Neutrophil (primary cell): Measurements from ENCODE around the gene SCAMP2.

Experiments
- H3K27ac ChIP-seq: fragments of 200-600 bp; sonication (generic); 2 replicates; pipeline ENCODE4 v1.5.1; 2016; ENCODE audit warnings: mild to moderate bottlenecking, moderate library complexity
- H3K27me3 ChIP-seq: fragments of 200-600 bp; sonication (generic); 2 replicates; pipeline ENCODE4 v1.6.0; 2016; ENCODE audit warnings: mild to moderate bottlenecking
- H3K36me3 ChIP-seq: fragments of 200-600 bp; sonication (generic); 2 replicates; pipeline ENCODE4 v1.5.1; 2017
- H3K4me1 ChIP-seq, 2 experiments: fragments of 200-600 bp in 1 of 2; sonication (generic) in 1 of 2; 1 replicate in 1 of 2; 2 replicates in 1 of 2; pipeline versions ENCODE4 v1.5.1 to v1.6.1; 2013 to 2016; ENCODE audit warnings: low read depth in 1 of 2, low read length in 1 of 2, mild to moderate bottlenecking in 1 of 2, moderate library complexity in 1 of 2; ENCODE audit not compliant: control insufficient read depth in 1 of 2, insufficient read depth in 1 of 2
- H3K4me3 ChIP-seq, 2 experiments: fragments of 200-600 bp in 1 of 2; sonication (generic) in 1 of 2; 1 replicate in 1 of 2; 2 replicates in 1 of 2; pipeline ENCODE4 v1.5.1; 2013 to 2016; ENCODE audit warnings: low read depth in 1 of 2, low read length in 1 of 2, mild to moderate bottlenecking in 1 of 2, moderate library complexity in 1 of 2
- H3K9me3 ChIP-seq: fragments of 200-600 bp; sonication (generic); 2 replicates; pipeline ENCODE4 v1.5.1; 2016
- CTCF ChIP-seq: fragments of 200-600 bp; sonication (generic); IDR thresholded peaks from 2 replicates; pipeline ENCODE4 v1.5.1; 2016; ENCODE audit warnings: antibody characterized with exemption

The SCAMP2 gene

GRCh38 chr15:74809242-74809641, 63.9 kb downstream of the SCAMP2 start:
- Histone ChIP-seq H3K36me3 (peaks cover 10% of the 10 kb centered on the region), H3K27ac (no peak overlapping the region)
- TF ChIP-seq CTCF: no peak

GRCh38 chr15:74808840-74809229, 64.3 kb downstream of the SCAMP2 start:
- H3K4me3 ChIP-seq: no peak overlapping the region
- H3K27me3 ChIP-seq: no peaks in the 10 kb centered on the region
- peaks cover 14% of the 10 kb centered on the region for H3K36me3 ChIP-seq
- H3K9me3 ChIP-seq: no peaks in the 10 kb centered on the region
- TF ChIP-seq CTCF: no peak
- H3K27ac ChIP-seq: no peak overlapping the region
- no peaks in the 10 kb centered on the region for H3K4me1 ChIP-seq

More at GRCh38 chr15:74809242-74809641, 63.9 kb downstream of the SCAMP2 start:
- Histone ChIP-seq H3K9me3 (no peaks in the 10 kb centered on the region), H3K27me3 (no peaks in the 10 kb centered on the region), H3K4me3 (no peak overlapping the region), H3K4me1 (no peaks in the 10 kb centered on the region)

GRCh38 chr15:74808078-74808839, 64.9 kb downstream of the SCAMP2 start:
- H3K36me3 ChIP-seq: peaks cover 19% of the 10 kb centered on the region
- H3K4me3 ChIP-seq: no peak overlapping the region
- no peak for TF ChIP-seq CTCF
- no peak overlapping the region for H3K27ac ChIP-seq
- H3K27me3 ChIP-seq: no peaks in the 10 kb centered on the region
- H3K4me1 ChIP-seq: no peaks in the 10 kb centered on the region
- no peaks in the 10 kb centered on the region for H3K9me3 ChIP-seq

- Histone ChIP-seq H3K4me3 (no peak overlapping the region), H3K36me3 (peaks cover 29% of the 10 kb centered on the region), H3K9me3 (no peaks in the 10 kb centered on the region), H3K27me3 (no peaks in the 10 kb centered on the region), H3K4me1 (no peaks in the 10 kb centered on the region), H3K27ac (no peak overlapping the region)
- TF ChIP-seq CTCF: no peak
Observed at GRCh38 chr15:74807282-74807681, 65.9 kb downstream of the SCAMP2 start.

GRCh38 chr15:74804935-74805334, 68.2 kb downstream of the SCAMP2 start:
- Histone ChIP-seq H3K27ac (peak overlapping the region; percentile 51), H3K27me3 (no peaks in the 10 kb centered on the region), H3K9me3 (no peaks in the 10 kb centered on the region), H3K36me3 (peaks cover 53% of the 10 kb centered on the region), H3K4me1 (peaks cover 8 to 9% of the 10 kb centered on the region in 2 experiments), H3K4me3 (no peak overlapping the region)
- TF ChIP-seq CTCF: no peak
